SJCRH30 (cell line): ENCODE data around the gene NUDT4. TPM values are rescaled to one million over a fixed set of nuclear protein-coding genes. Genes with fewer than 3 reads are reported as not detected.

Experiments
- DNase-seq, 2 experiments: peaks; one replicate each; pipeline ENCODE4 v3.0.0-alpha.2; 2015 to 2020
- H3K27ac ChIP-seq: fragments of 250-450 bp; sonication (Bioruptor Pico); 2 replicates; pipeline ENCODE4 v1.5.1; 2020; ENCODE audit warnings: mild to moderate bottlenecking, moderate library complexity
- H3K27me3 ChIP-seq: fragments of 250-450 bp; sonication (Bioruptor Pico); 2 replicates; pipeline ENCODE4 v1.5.1; 2020; ENCODE audit warnings: mild to moderate bottlenecking, moderate library complexity
- H3K36me3 ChIP-seq: fragments of 250-450 bp; sonication (Bioruptor Pico); 2 replicates; pipeline ENCODE4 v1.5.1; 2020; ENCODE audit warnings: mild to moderate bottlenecking, moderate library complexity
- H3K4me1 ChIP-seq: fragments of 250-450 bp; sonication (Bioruptor Pico); 2 replicates; pipeline ENCODE4 v1.5.1; 2020; ENCODE audit warnings: mild to moderate bottlenecking, moderate library complexity
- H3K4me3 ChIP-seq: fragments of 250-450 bp; sonication (Bioruptor Pico); 2 replicates; pipeline ENCODE4 v1.5.1; 2020; ENCODE audit warnings: mild to moderate bottlenecking, moderate library complexity
- H3K9me3 ChIP-seq: fragments of 250-450 bp; sonication (Bioruptor Pico); replicated peaks from 2 replicates; pipeline ENCODE4 v1.5.1; 2020; ENCODE audit warnings: mild to moderate bottlenecking, moderate library complexity
- total RNA-seq: library from RNA; depleted of rRNA; stranded (reverse); fragments of >200 nt; shearing (Covaris generic); gene quantifications from 2 replicates; pipeline ENCODE4 v1.2.3, GENCODE V29; 2014; rRNA removed

The NUDT4 gene
- total RNA-seq, 1 experiment from 2014 or later: 38.8 TPM

DNA sequence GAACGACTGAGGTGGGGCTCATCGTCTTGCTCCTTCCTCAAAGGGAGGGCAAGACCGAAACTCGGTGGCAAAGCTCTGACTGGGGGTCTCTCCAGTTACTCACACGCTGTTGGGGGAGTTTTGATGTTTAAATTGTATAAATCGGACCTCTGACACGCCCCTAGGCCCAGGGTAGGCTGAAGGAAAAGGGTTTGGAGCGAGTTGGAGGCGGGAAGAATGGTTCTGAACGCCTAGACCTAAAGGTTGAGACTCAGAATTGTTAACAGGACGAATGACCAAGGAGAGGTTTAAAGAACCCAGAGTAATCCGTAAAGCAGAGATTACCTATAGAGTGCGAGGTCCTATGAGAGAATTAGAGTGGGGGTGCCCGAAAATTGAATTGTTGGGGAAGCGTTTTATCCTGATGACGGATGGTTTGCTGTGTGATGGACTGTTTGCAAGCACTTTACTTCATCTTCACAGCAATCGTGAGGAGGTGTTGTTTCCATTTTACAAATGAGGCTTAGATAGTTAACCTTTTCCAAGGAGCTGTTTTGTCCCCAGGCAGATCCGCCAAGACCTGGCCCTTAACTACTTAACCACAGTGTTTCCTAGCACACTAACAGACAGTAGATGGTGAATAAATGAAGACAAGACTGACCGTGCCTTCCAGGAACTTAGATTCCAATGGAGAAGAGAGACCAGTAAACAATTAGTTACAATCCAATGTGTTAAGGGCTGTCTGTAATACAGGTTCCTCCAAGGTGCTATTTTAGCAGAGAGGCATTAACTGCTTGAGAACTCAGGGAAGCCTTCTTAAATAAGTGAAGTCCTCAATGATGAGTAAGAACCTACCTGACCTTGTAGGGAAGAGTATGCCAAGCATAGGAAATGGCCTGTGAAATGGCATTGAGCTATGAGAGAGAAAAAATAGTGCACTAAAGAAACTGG lies 65.0 kb downstream of the NUDT4 start:
- peak overlapping the region; percentile 98 for H3K4me3 ChIP-seq
- peak overlapping the region; percentile 88 for H3K27ac ChIP-seq
- no peaks in the 10 kb centered on the region for H3K27me3 ChIP-seq
- no peaks in the 10 kb centered on the region for H3K36me3 ChIP-seq
- H3K4me1 ChIP-seq: peaks cover 9% of the 10 kb centered on the region
- DNase-seq: peak in 1 of 2 experiments; percentile 13
- H3K9me3 ChIP-seq: no peaks in the 10 kb centered on the region; the same call in 1 of the 2 replicates

- H3K36me3 ChIP-seq: no peaks in the 10 kb centered on the region
- no peaks in the 10 kb centered on the region; the same call in 1 of the 2 replicates for H3K9me3 ChIP-seq
- DNase-seq: no peak
- H3K27me3 ChIP-seq: no peaks in the 10 kb centered on the region
- peaks cover 9% of the 10 kb centered on the region for H3K4me1 ChIP-seq
- no peak overlapping the region for H3K4me3 ChIP-seq
- H3K27ac ChIP-seq: no peak overlapping the region
Measured at GRCh38 chr12:93443576-93443975, 65.9 kb downstream of the NUDT4 start.

- DNase-seq: no peak
- no peak overlapping the region for H3K4me3 ChIP-seq
- H3K36me3 ChIP-seq: no peaks in the 10 kb centered on the region
- H3K27me3 ChIP-seq: no peaks in the 10 kb centered on the region
- peaks cover 3% of the 10 kb centered on the region; the same call in 1 of the 2 replicates for H3K4me1 ChIP-seq
- H3K9me3 ChIP-seq: no peaks in the 10 kb centered on the region
- no peak overlapping the region for H3K27ac ChIP-seq
Measured at GRCh38 chr12:93447555-93448290, 70.0 kb downstream of the NUDT4 start.

GRCh38 chr12:93448796-93449195 lies 71.1 kb downstream of the NUDT4 start:
- H3K36me3 ChIP-seq: no peaks in the 10 kb centered on the region
- H3K4me1 ChIP-seq: no peaks in the 10 kb centered on the region
- no peaks in the 10 kb centered on the region for H3K27me3 ChIP-seq
- H3K9me3 ChIP-seq: no peaks in the 10 kb centered on the region
- no peak overlapping the region for H3K27ac ChIP-seq
- peak in 1 of 2 experiments; percentile 6 for DNase-seq
- no peak overlapping the region for H3K4me3 ChIP-seq

DNA sequence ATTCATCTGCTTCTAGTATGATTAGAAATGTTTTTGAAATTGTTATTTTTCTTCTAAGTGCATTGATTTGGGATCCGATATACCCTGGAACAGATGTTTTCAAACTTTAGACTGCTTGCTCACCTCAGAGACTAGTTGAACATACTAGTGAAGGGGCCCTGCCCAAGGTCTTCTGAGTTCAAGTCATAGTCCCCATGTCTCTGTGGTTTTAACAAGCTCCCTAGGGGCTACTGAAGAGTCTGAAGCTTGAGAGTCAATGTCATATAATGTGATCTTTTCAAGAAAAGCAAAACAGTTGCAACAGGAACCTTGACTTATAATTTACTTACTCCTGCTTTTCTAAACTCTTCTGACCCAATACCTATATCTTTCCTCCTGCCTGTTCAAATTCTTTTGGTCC lies 71.6 kb downstream of the NUDT4 start:
- Histone ChIP-seq H3K4me3 (no peak overlapping the region), H3K9me3 (no peaks in the 10 kb centered on the region), H3K4me1 (no peaks in the 10 kb centered on the region), H3K27me3 (no peaks in the 10 kb centered on the region), H3K27ac (no peak overlapping the region), H3K36me3 (no peaks in the 10 kb centered on the region)
- DNase-seq: no peak

- no peaks in the 10 kb centered on the region for H3K36me3 ChIP-seq
- DNase-seq: no peak
- H3K4me1 ChIP-seq: no peaks in the 10 kb centered on the region
- H3K4me3 ChIP-seq: no peak overlapping the region
- H3K9me3 ChIP-seq: no peaks in the 10 kb centered on the region
- H3K27ac ChIP-seq: no peak overlapping the region
- H3K27me3 ChIP-seq: no peaks in the 10 kb centered on the region
Measured at GRCh38 chr12:93451423-93452158, 73.9 kb downstream of the NUDT4 start.

- no peaks in the 10 kb centered on the region for H3K27me3 ChIP-seq
- no peak for DNase-seq
- no peak overlapping the region for H3K27ac ChIP-seq
- H3K9me3 ChIP-seq: no peaks in the 10 kb centered on the region
- H3K36me3 ChIP-seq: no peaks in the 10 kb centered on the region
- H3K4me3 ChIP-seq: no peak overlapping the region
- H3K4me1 ChIP-seq: no peaks in the 10 kb centered on the region
Measured at GRCh38 chr12:93453633-93454032, 75.9 kb downstream of the NUDT4 start.

GRCh38 chr12:93456077-93456476 lies 78.4 kb downstream of the NUDT4 start:
- H3K36me3 ChIP-seq: no peaks in the 10 kb centered on the region
- DNase-seq: no peak
- H3K27ac ChIP-seq: no peak overlapping the region
- H3K4me1 ChIP-seq: no peaks in the 10 kb centered on the region
- H3K4me3 ChIP-seq: no peak overlapping the region
- H3K27me3 ChIP-seq: no peaks in the 10 kb centered on the region
- no peaks in the 10 kb centered on the region for H3K9me3 ChIP-seq

Other genes with a start within 250 kb of the NUDT4 start
- gene UBE2N, start 64.0 kb downstream of the NUDT4 start, total RNA-seq: 210 and 222 TPM in 2 replicates
- 93.2 and 117 TPM in 2 replicates for gene MRPL42, start 89.6 kb downstream of the NUDT4 start, total RNA-seq
- gene SOCS2, start 194.8 kb downstream of the NUDT4 start, total RNA-seq: 13.3 and 16.6 TPM in 2 replicates